Neural crest cell (in vitro differentiated cells): ENCODE measurements around the gene DDX27. TPM values are rescaled to one million over a fixed set of nuclear protein-coding genes. Genes with fewer than 3 reads are reported as not detected.

Experiments
- DNase-seq: peaks from one replicate; pipeline ENCODE4 v3.0.0; 2021; ENCODE audit warnings: low read depth, mixed read lengths, low spot score
- H3K27ac Mint-ChIP-seq: one replicate; pipeline ENCODE4 v1.8.0; 2021; ENCODE audit warnings: mild to moderate bottlenecking, mixed read lengths; ENCODE audit not compliant: unreplicated experiment
- H3K27me3 Mint-ChIP-seq: 2 replicates; pipeline ENCODE4 v1.8.0; 2021; ENCODE audit warnings: low read depth, mild to moderate bottlenecking, mixed read lengths
- H3K36me3 Mint-ChIP-seq: 2 replicates; pipeline ENCODE4 v1.8.0; 2021; ENCODE audit warnings: low read depth, mild to moderate bottlenecking, mixed read lengths
- H3K4me1 Mint-ChIP-seq: 2 replicates; pipeline ENCODE4 v1.8.0; 2021; ENCODE audit warnings: mixed read lengths
- H3K4me3 Mint-ChIP-seq: one replicate; pipeline ENCODE4 v1.8.0; 2021; ENCODE audit warnings: mild to moderate bottlenecking, mixed read lengths
- H3K9me3 Mint-ChIP-seq: 2 replicates; pipeline ENCODE4 v1.8.0; 2021; ENCODE audit warnings: mixed read lengths
- CTCF ChIP-seq: fragments of 200-600 bp; sonication (generic); conservative IDR thresholded peaks from 2 replicates; pipeline ENCODE4 v1.5.0; 2021; ENCODE audit warnings: antibody characterized with exemption, mild to moderate bottlenecking
- total RNA-seq: library from RNA; stranded (reverse); gene quantifications from 2 replicates; pipeline ENCODE4 v1.2.1, GENCODE V29; 2021

The DDX27 gene
- total RNA-seq, 1 donor from 2014 or later, result 33.2 TPM

- H3K36me3 Mint-ChIP-seq, result peaks cover 49% of the 10 kb centered on the region
- TF ChIP-seq CTCF, result no peak
Observed at GRCh38 chr20:49270736-49271135, 51.5 kb downstream of the DDX27 start.

GRCh38 chr20:49272654-49273053, 53.4 kb downstream of the DDX27 start:
- DNase-seq, result no peak
- H3K27ac Mint-ChIP-seq, result no peak overlapping the region
- TF ChIP-seq CTCF, result no peak
- H3K27me3 Mint-ChIP-seq, result no peaks in the 10 kb centered on the region
- H3K4me3 Mint-ChIP-seq, result peak overlapping the region; percentile 29
- H3K9me3 Mint-ChIP-seq, result peaks cover 4% of the 10 kb centered on the region
- H3K4me1 Mint-ChIP-seq, result peaks cover 25% of the 10 kb centered on the region
- peaks cover 48% of the 10 kb centered on the region for H3K36me3 Mint-ChIP-seq

More at GRCh38 chr20:49270736-49271135, 51.5 kb downstream of the DDX27 start:
- no peak for DNase-seq
- Mint-ChIP-seq H3K9me3 (peaks cover 4% of the 10 kb centered on the region), H3K4me1 (peaks cover 13% of the 10 kb centered on the region), H3K27ac (no peak overlapping the region), H3K4me3 (no peak overlapping the region), H3K27me3 (no peaks in the 10 kb centered on the region)

- DNase-seq, result no peak
- Mint-ChIP-seq H3K9me3 (peaks cover 3% of the 10 kb centered on the region), H3K4me3 (no peak overlapping the region), H3K36me3 (peaks cover 48% of the 10 kb centered on the region), H3K4me1 (peaks cover 25% of the 10 kb centered on the region), H3K27ac (no peak overlapping the region), H3K27me3 (peaks cover 5% of the 10 kb centered on the region)
- TF ChIP-seq CTCF, result no peak
Observed at GRCh38 chr20:49273696-49274277, 54.6 kb downstream of the DDX27 start.

GRCh38 chr20:49275216-49275615, 56.0 kb downstream of the DDX27 start:
- Mint-ChIP-seq H3K27me3 (peaks cover 14% of the 10 kb centered on the region), H3K36me3 (peaks cover 49% of the 10 kb centered on the region), H3K27ac (no peak overlapping the region), H3K4me3 (no peak overlapping the region), H3K9me3 (no peaks in the 10 kb centered on the region), H3K4me1 (peaks cover 33% of the 10 kb centered on the region)
- no peak for DNase-seq
- no peak for TF ChIP-seq CTCF

- Mint-ChIP-seq H3K27ac (no peak overlapping the region), H3K4me3 (peak overlapping the region; percentile 94)
- no peak for TF ChIP-seq CTCF
Observed at GRCh38 chr20:49275636-49276035, 56.4 kb downstream of the DDX27 start.

More at GRCh38 chr20:49275636-49276035, 56.4 kb downstream of the DDX27 start:
- Mint-ChIP-seq H3K9me3 (no peaks in the 10 kb centered on the region), H3K27me3 (peaks cover 15% of the 10 kb centered on the region), H3K36me3 (peaks cover 49% of the 10 kb centered on the region), H3K4me1 (peaks cover 38% of the 10 kb centered on the region)
- DNase-seq, result no peak
